H1 (cell line): ENCODE results near the gene NYAP2.

ENCODE experiments used
- EGR1 ChIP-seq: IDR thresholded peaks from 2 replicates; pipeline ENCODE4 v1.6.1; 2011; ENCODE audit warnings: low read depth, low read length, borderline replicate concordance
- POLR2A ChIP-seq, 2 experiments: IDR thresholded peaks; 1 replicate in 1 of 2; 2 replicates in 1 of 2; pipeline ENCODE4 v1.6.1; 2011; ENCODE audit warnings: low read depth in 2 of 2, low read length in 2 of 2, mild to moderate bottlenecking in 2 of 2; ENCODE audit errors: control extremely low read depth in 1 of 2
- TF ChIP-seq, protein P1 (sequence below), 3 experiments: IDR thresholded peaks; 1 replicate in 2 of 3; 2 replicates in 1 of 3; pipeline versions ENCODE4 v1.5.1 to v1.6.1; 2011; ENCODE audit warnings: low read length in 3 of 3, mild to moderate bottlenecking in 3 of 3, inconsistent platforms in 2 of 3, low read depth in 1 of 3, moderate library complexity in 1 of 3; ENCODE audit not compliant: insufficient read depth in 1 of 3; ENCODE audit errors: control extremely low read depth in 1 of 3

DNA sequence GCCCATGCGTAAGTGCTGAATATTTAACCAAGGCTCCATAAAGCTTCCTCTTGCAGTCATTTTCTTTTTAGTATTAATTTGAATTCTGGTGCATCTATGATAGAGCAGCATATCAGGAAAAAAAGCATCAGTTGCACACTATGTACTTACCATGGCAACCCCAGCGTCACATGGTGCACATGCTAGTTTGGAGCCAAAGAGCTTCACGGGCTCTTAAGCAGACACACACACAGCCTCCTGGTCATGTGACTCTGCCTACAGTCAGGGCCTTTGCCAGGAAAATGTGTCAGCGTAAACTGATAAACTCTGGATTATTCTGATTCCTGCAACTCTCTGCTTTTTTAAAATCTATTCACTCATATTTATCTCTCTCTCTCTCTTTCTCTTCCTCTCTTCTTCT is 30.2 kb downstream of the NYAP2 start:
- TF ChIP-seq, protein P1, sequence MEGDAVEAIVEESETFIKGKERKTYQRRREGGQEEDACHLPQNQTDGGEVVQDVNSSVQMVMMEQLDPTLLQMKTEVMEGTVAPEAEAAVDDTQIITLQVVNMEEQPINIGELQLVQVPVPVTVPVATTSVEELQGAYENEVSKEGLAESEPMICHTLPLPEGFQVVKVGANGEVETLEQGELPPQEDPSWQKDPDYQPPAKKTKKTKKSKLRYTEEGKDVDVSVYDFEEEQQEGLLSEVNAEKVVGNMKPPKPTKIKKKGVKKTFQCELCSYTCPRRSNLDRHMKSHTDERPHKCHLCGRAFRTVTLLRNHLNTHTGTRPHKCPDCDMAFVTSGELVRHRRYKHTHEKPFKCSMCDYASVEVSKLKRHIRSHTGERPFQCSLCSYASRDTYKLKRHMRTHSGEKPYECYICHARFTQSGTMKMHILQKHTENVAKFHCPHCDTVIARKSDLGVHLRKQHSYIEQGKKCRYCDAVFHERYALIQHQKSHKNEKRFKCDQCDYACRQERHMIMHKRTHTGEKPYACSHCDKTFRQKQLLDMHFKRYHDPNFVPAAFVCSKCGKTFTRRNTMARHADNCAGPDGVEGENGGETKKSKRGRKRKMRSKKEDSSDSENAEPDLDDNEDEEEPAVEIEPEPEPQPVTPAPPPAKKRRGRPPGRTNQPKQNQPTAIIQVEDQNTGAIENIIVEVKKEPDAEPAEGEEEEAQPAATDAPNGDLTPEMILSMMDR (IDR thresholded peaks at IDR 0.05; ENCODE audit: control extremely low read depth in 1 of 3, insufficient read depth in 1 of 3, low read depth in 1 of 3, low read length in 3 of 3) = no peak
- TF ChIP-seq EGR1 (no peak), POLR2A (IDR thresholded peaks at IDR 0.05; ENCODE audit: control extremely low read depth in 1 of 2, low read depth in 2 of 2, low read length in 2 of 2) (no peak)
